ENCODE measurements around the gene DSCAML1. TPM values are rescaled to one million over a fixed set of nuclear protein-coding genes. Genes with fewer than 3 reads are reported as not detected.
"Not testable (repeated sequence)": the region's sequence is repeated elsewhere in the genome, so short reads cannot be mapped to it uniquely, and the experiment has no call there.

Gene DSCAML1
- total RNA-seq, 1 experiment from 2014 or later: not detected

GRCh38 chr11:117782101-117782500, 14.9 kb downstream of the DSCAML1 start:
- DNase-seq (ENCODE audit: low read depth, low spot score): no peak
- in situ Hi-C loops (cut with HindIII; ENCODE audit: low pct_unique_long_range_greater_than_20kb, low sequenced_read_pairs): loop anchor here (25.0 kb wide), 1 partner anchor 345 kb away; no protein-coding TSS in a partner anchor

- DNase-seq (ENCODE audit: low read depth, low spot score): no peak
- in situ Hi-C loops (cut with HindIII; ENCODE audit: low pct_unique_long_range_greater_than_20kb, low sequenced_read_pairs): loop anchor here (25.0 kb wide), 1 partner anchor 344 kb away; no protein-coding TSS in a partner anchor
These were observed 15.4 kb downstream of the DSCAML1 start for GRCh38 chr11:117781627-117782026.

GRCh38 chr11:117780456-117780855, 16.6 kb downstream of the DSCAML1 start:
- in situ Hi-C loops (cut with HindIII; ENCODE audit: low pct_unique_long_range_greater_than_20kb, low sequenced_read_pairs): loop anchor here (25.0 kb wide), 1 partner anchor 343 kb away; no protein-coding TSS in a partner anchor

GRCh38 chr11:117774553-117774952, 22.5 kb downstream of the DSCAML1 start:
- no peak for DNase-seq (ENCODE audit: low read depth, low spot score)
- in situ Hi-C loops (cut with HindIII; ENCODE audit: low pct_unique_long_range_greater_than_20kb, low sequenced_read_pairs): no loop called here

More at GRCh38 chr11:117780456-117780855, 16.6 kb downstream of the DSCAML1 start:
- DNase-seq (ENCODE audit: low read depth, low spot score): no peak

GRCh38 chr11:117772360-117772759, 24.7 kb downstream of the DSCAML1 start:
- DNase-seq (ENCODE audit: low read depth, low spot score): no peak
- in situ Hi-C loops (cut with HindIII; ENCODE audit: low pct_unique_long_range_greater_than_20kb, low sequenced_read_pairs): no loop called here

GRCh38 chr11:117771841-117772240, 25.2 kb downstream of the DSCAML1 start:
- no peak for DNase-seq (ENCODE audit: low read depth, low spot score)
- in situ Hi-C loops (cut with HindIII; ENCODE audit: low pct_unique_long_range_greater_than_20kb, low sequenced_read_pairs): no loop called here

GRCh38 chr11:117771197-117771596, 25.8 kb downstream of the DSCAML1 start:
- no peak for DNase-seq (ENCODE audit: low read depth, low spot score)
- in situ Hi-C loops (cut with HindIII; ENCODE audit: low pct_unique_long_range_greater_than_20kb, low sequenced_read_pairs): no loop called here

GRCh38 chr11:117770061-117770460, 27.0 kb downstream of the DSCAML1 start:
- in situ Hi-C loops (cut with HindIII; ENCODE audit: low pct_unique_long_range_greater_than_20kb, low sequenced_read_pairs): no loop called here
- DNase-seq (ENCODE audit: low read depth, low spot score): no peak

- in situ Hi-C loops (cut with HindIII; ENCODE audit: low pct_unique_long_range_greater_than_20kb, low sequenced_read_pairs): no loop called here
- DNase-seq (ENCODE audit: low read depth, low spot score): no peak
These were observed 27.5 kb downstream of the DSCAML1 start for GRCh38 chr11:117769533-117769932.

GRCh38 chr11:117768506-117768905, 28.5 kb downstream of the DSCAML1 start:
- in situ Hi-C loops (cut with HindIII; ENCODE audit: low pct_unique_long_range_greater_than_20kb, low sequenced_read_pairs): no loop called here
- DNase-seq (ENCODE audit: low read depth, low spot score): no peak

- no peak for DNase-seq (ENCODE audit: low read depth, low spot score)
- in situ Hi-C loops (cut with HindIII; ENCODE audit: low pct_unique_long_range_greater_than_20kb, low sequenced_read_pairs): no loop called here
These were observed 29.9 kb downstream of the DSCAML1 start for GRCh38 chr11:117767071-117767470.

- in situ Hi-C loops (cut with HindIII; ENCODE audit: low pct_unique_long_range_greater_than_20kb, low sequenced_read_pairs): no loop called here
- DNase-seq (ENCODE audit: low read depth, low spot score): no peak
These were observed 30.4 kb downstream of the DSCAML1 start for GRCh38 chr11:117766576-117766975.

- no peak for DNase-seq (ENCODE audit: low read depth, low spot score)
- in situ Hi-C loops (cut with HindIII; ENCODE audit: low pct_unique_long_range_greater_than_20kb, low sequenced_read_pairs): no loop called here
These were observed 31.0 kb downstream of the DSCAML1 start for GRCh38 chr11:117766026-117766425.

GRCh38 chr11:117765068-117765467, 31.9 kb downstream of the DSCAML1 start:
- DNase-seq (ENCODE audit: low read depth, low spot score): no peak
- in situ Hi-C loops (cut with HindIII; ENCODE audit: low pct_unique_long_range_greater_than_20kb, low sequenced_read_pairs): no loop called here

GRCh38 chr11:117763465-117763864, 33.6 kb downstream of the DSCAML1 start:
- DNase-seq (ENCODE audit: low read depth, low spot score); in situ Hi-C loops (cut with HindIII; ENCODE audit: low pct_unique_long_range_greater_than_20kb, low sequenced_read_pairs): not testable (repeated sequence)

GRCh38 chr11:117761993-117762392, 35.0 kb downstream of the DSCAML1 start:
- in situ Hi-C loops (cut with HindIII; ENCODE audit: low pct_unique_long_range_greater_than_20kb, low sequenced_read_pairs): no loop called here
- DNase-seq (ENCODE audit: low read depth, low spot score): no peak

GRCh38 chr11:117759305-117759704, 37.7 kb downstream of the DSCAML1 start:
- DNase-seq (ENCODE audit: low read depth, low spot score): no peak
- in situ Hi-C loops (cut with HindIII; ENCODE audit: low pct_unique_long_range_greater_than_20kb, low sequenced_read_pairs): no loop called here

- in situ Hi-C loops (cut with HindIII; ENCODE audit: low pct_unique_long_range_greater_than_20kb, low sequenced_read_pairs): no loop called here
- no peak for DNase-seq (ENCODE audit: low read depth, low spot score)
These were observed 43.0 kb downstream of the DSCAML1 start for GRCh38 chr11:117754030-117754429.

GRCh38 chr11:117752721-117753237, 44.2 kb downstream of the DSCAML1 start:
- no peak for DNase-seq (ENCODE audit: low read depth, low spot score)
- in situ Hi-C loops (cut with HindIII; ENCODE audit: low pct_unique_long_range_greater_than_20kb, low sequenced_read_pairs): no loop called here

- DNase-seq (ENCODE audit: low read depth, low spot score): no peak
- in situ Hi-C loops (cut with HindIII; ENCODE audit: low pct_unique_long_range_greater_than_20kb, low sequenced_read_pairs): no loop called here
These were observed 44.9 kb downstream of the DSCAML1 start for GRCh38 chr11:117752071-117752470.
